Measurements from ENCODE around the gene ZBTB8B. TPM values are rescaled to one million over a fixed set of nuclear protein-coding genes. Genes with fewer than 3 reads are reported as not detected.
"Not testable (repeated sequence)": the region's sequence is repeated elsewhere in the genome, so short reads cannot be mapped to it uniquely, and the experiment has no call there.

Gene ZBTB8B
- total RNA-seq, 1 experiment from 2014 or later: not detected

DNA sequence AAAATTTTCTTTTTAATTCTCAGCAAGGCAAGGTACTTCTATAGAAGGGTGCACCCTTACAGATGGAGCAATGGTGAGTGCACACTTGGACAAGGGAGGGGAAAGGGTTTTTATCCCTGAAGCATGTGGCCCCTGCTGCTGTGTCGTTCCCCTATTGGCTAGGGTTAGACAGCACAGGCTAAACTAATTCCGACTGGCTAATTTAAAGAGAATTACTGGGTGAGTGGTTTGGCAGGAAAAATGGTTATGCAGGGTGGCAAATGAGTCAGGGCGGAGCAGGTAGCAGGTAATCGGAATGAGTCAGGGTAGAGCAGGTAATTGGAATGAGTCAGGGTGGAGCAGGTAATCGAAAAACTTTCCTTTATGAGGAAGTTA is 15.4 kb upstream of the ZBTB8B start:
- H3K4me1 Mint-ChIP-seq (ENCODE audit: insufficient read depth, unreplicated experiment); BruUV-seq (replicated peaks); H3K36me3 Mint-ChIP-seq (ENCODE audit: insufficient read depth, unreplicated experiment); intact Hi-C loops (cut with micrococcal nuclease); H3K9me3 Mint-ChIP-seq (ENCODE audit: unreplicated experiment); H3K27me3 Mint-ChIP-seq (ENCODE audit: insufficient read depth, unreplicated experiment); H3K27ac Mint-ChIP-seq (ENCODE audit: low read depth, unreplicated experiment); H3K4me3 Mint-ChIP-seq (ENCODE audit: unreplicated experiment): not testable (repeated sequence)
- ChIA-PET POLR2A (interaction anchor here (0.7 kb wide), 1 partner anchor 417 kb away, joined by 3 read pairs; no protein-coding TSS in a partner anchor), CTCF (interaction anchor here (0.5 to 2.4 kb wide), 9 partner anchors 13 to 1009 kb away, joined by 3 to 8 read pairs (median 3); no protein-coding TSS in a partner anchor)
- TF ChIP-seq CTCF (IDR thresholded peaks at IDR 0.05; ENCODE audit: unreplicated experiment): peak; percentile 1
- DNase-seq (ENCODE audit: unreplicated experiment): peak; percentile 53

- intact Hi-C loops (cut with micrococcal nuclease): no loop called here
- Mint-ChIP-seq H3K27me3 (ENCODE audit: insufficient read depth, unreplicated experiment) (no peaks in the 10 kb centered on the region), H3K4me1 (ENCODE audit: insufficient read depth, unreplicated experiment) (no peaks in the 10 kb centered on the region), H3K9me3 (ENCODE audit: unreplicated experiment) (peaks cover 9% of the 10 kb centered on the region), H3K27ac (ENCODE audit: low read depth, unreplicated experiment) (no peak overlapping the region), H3K36me3 (ENCODE audit: insufficient read depth, unreplicated experiment) (no peaks in the 10 kb centered on the region), H3K4me3 (ENCODE audit: unreplicated experiment) (no peak overlapping the region)
- TF ChIP-seq CTCF (IDR thresholded peaks at IDR 0.05; ENCODE audit: unreplicated experiment): no peak
- BruUV-seq (replicated peaks): no TSS peak
- ChIA-PET CTCF (interaction anchor here (0.7 kb wide), 1 partner anchor 53 kb away, joined by 3 read pairs; no protein-coding TSS in a partner anchor), POLR2A (interaction anchor here (0.6 kb wide), 1 partner anchor 8 kb away, joined by 3 read pairs; no protein-coding TSS in a partner anchor)
- peak; percentile 82 for DNase-seq (ENCODE audit: unreplicated experiment)
Observed at GRCh38 chr1:32454726-32455125, 10.1 kb upstream of the ZBTB8B start.

GRCh38 chr1:32455958-32456357 is 8.9 kb upstream of the ZBTB8B start:
- CTCF ChIA-PET: interaction anchor here (0.6 kb wide), 1 partner anchor 18 kb away, joined by 3 read pairs; no protein-coding TSS in a partner anchor
- no peaks in the 10 kb centered on the region for H3K27me3 Mint-ChIP-seq (ENCODE audit: insufficient read depth, unreplicated experiment)
- no peaks in the 10 kb centered on the region for H3K36me3 Mint-ChIP-seq (ENCODE audit: insufficient read depth, unreplicated experiment)
- no peaks in the 10 kb centered on the region for H3K4me1 Mint-ChIP-seq (ENCODE audit: insufficient read depth, unreplicated experiment)
- no peak overlapping the region for H3K27ac Mint-ChIP-seq (ENCODE audit: low read depth, unreplicated experiment)
- POLR2A ChIA-PET: no interaction called here
- H3K9me3 Mint-ChIP-seq (ENCODE audit: unreplicated experiment): peaks cover 9% of the 10 kb centered on the region
- no peak for DNase-seq (ENCODE audit: unreplicated experiment)
- intact Hi-C loops (cut with micrococcal nuclease): no loop called here
- BruUV-seq (replicated peaks): no TSS peak
- TF ChIP-seq CTCF (IDR thresholded peaks at IDR 0.05; ENCODE audit: unreplicated experiment): no peak
- H3K4me3 Mint-ChIP-seq (ENCODE audit: unreplicated experiment): no peak overlapping the region

- DNase-seq (ENCODE audit: unreplicated experiment); H3K9me3 Mint-ChIP-seq (ENCODE audit: unreplicated experiment); BruUV-seq (replicated peaks); H3K4me1 Mint-ChIP-seq (ENCODE audit: insufficient read depth, unreplicated experiment); H3K36me3 Mint-ChIP-seq (ENCODE audit: insufficient read depth, unreplicated experiment); H3K27ac Mint-ChIP-seq (ENCODE audit: low read depth, unreplicated experiment); H3K4me3 Mint-ChIP-seq (ENCODE audit: unreplicated experiment); POLR2A ChIA-PET; intact Hi-C loops (cut with micrococcal nuclease): not testable (repeated sequence)
- CTCF ChIA-PET: interaction anchor here (1.6 kb wide), 1 partner anchor 11 kb away, joined by 3 read pairs; no protein-coding TSS in a partner anchor
- peaks cover 19% of the 10 kb centered on the region for H3K27me3 Mint-ChIP-seq (ENCODE audit: insufficient read depth, unreplicated experiment)
Observed at GRCh38 chr1:32458798-32459197, 6.1 kb upstream of the ZBTB8B start.

DNA sequence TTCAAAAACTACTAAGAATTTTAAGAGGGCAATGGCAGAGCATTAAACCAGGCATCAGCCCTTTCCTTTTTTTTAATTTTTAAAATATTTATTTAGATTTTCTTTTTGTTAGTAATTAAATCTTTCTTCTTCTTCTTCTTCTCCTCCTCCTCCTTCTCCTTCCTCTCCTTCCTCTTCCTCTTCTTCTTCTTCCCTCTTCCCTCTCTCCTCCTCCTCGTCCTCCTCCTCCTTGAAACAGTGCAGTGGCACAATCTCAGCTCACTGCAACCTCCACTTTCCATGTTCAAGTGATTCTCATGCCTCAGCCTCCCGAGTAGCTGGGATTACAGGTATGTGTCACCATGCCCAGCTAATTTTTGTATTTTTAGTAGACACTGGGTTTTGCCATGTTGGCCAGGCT is 1.9 kb upstream of the ZBTB8B start:
- H3K4me3 Mint-ChIP-seq (ENCODE audit: unreplicated experiment); intact Hi-C loops (cut with micrococcal nuclease); BruUV-seq (replicated peaks); H3K36me3 Mint-ChIP-seq (ENCODE audit: insufficient read depth, unreplicated experiment); H3K27ac Mint-ChIP-seq (ENCODE audit: low read depth, unreplicated experiment); H3K9me3 Mint-ChIP-seq (ENCODE audit: unreplicated experiment); H3K4me1 Mint-ChIP-seq (ENCODE audit: insufficient read depth, unreplicated experiment); DNase-seq (ENCODE audit: unreplicated experiment): not testable (repeated sequence)
- peaks cover 49% of the 10 kb centered on the region for H3K27me3 Mint-ChIP-seq (ENCODE audit: insufficient read depth, unreplicated experiment)
- CTCF ChIA-PET: interaction anchor here (1.7 kb wide), 1 partner anchor 15 kb away, joined by 8 read pairs; no protein-coding TSS in a partner anchor
- POLR2A ChIA-PET: interaction anchor here (1.0 kb wide), 1 partner anchor 9 kb away, joined by 3 read pairs; no protein-coding TSS in a partner anchor

Measured in MCF 10A (cell line).